Lower lobe of right lung (tissue), 2 donors: ENCODE results near the gene WBP1. TPM values are rescaled to one million over a fixed set of nuclear protein-coding genes. Genes with fewer than 3 reads are reported as not detected.
"Not testable (repeated sequence)": the region's sequence is repeated elsewhere in the genome, so short reads cannot be mapped to it uniquely, and the experiment has no call there.

Experiments
- ATAC-seq, 2 donors: fragments of 200-7000 bp; cut with Tn5 transposase; one replicate each; pipeline ENCODE4 v1.9.1; 2020 to 2022; ENCODE audit warnings: mild to moderate bottlenecking in 2 of 2, moderate library complexity in 2 of 2
- DNase-seq: peaks from one replicate; pipeline ENCODE4 v3.0.0-alpha.2; 2020
- H3K27ac ChIP-seq: fragments of 200-600 bp; one replicate; pipeline ENCODE4 v1.8.0; 2022
- H3K27me3 ChIP-seq: fragments of 200-600 bp; one replicate; pipeline ENCODE4 v1.8.0; 2022; ENCODE audit warnings: low read depth
- H3K36me3 ChIP-seq: fragments of 200-600 bp; one replicate; pipeline ENCODE4 v1.8.0; 2022; ENCODE audit warnings: mild to moderate bottlenecking
- H3K4me1 ChIP-seq: fragments of 200-600 bp; one replicate; pipeline ENCODE4 v1.8.0; 2022
- H3K4me3 ChIP-seq: fragments of 200-600 bp; one replicate; pipeline ENCODE4 v1.8.0; 2022; ENCODE audit warnings: mild to moderate bottlenecking
- H3K9me3 ChIP-seq: fragments of 200-600 bp; one replicate; pipeline ENCODE4 v1.8.0; 2022
- intact Hi-C: fragments of 100-400 bp; cut with DNase I; formaldehyde crosslinking; loops from one replicate; pipeline ENCODE4 v1.11.0; 2022
- total RNA-seq: library from RNA; stranded (reverse); fragmentation: NEBNext Ultra II Directional; extraction: Animal tissue kit (Norgen Biotek cat#: 25700); gene quantifications from one replicate; pipeline ENCODE4 v1.2.1, GENCODE V29; 2021
- TF ChIP-seq, protein P1 (sequence below): fragments of 200-600 bp; IDR thresholded peaks from one replicate; pipeline ENCODE4 v1.8.0; 2022; ENCODE audit warnings: antibody characterized with exemption, mild to moderate bottlenecking
- donor health status: DM: no; HTN: yes; CAD: no; lungs with severe emphysema.

Gene WBP1
- total RNA-seq, 1 donor from 2014 or later = 60.1 TPM

DNA sequence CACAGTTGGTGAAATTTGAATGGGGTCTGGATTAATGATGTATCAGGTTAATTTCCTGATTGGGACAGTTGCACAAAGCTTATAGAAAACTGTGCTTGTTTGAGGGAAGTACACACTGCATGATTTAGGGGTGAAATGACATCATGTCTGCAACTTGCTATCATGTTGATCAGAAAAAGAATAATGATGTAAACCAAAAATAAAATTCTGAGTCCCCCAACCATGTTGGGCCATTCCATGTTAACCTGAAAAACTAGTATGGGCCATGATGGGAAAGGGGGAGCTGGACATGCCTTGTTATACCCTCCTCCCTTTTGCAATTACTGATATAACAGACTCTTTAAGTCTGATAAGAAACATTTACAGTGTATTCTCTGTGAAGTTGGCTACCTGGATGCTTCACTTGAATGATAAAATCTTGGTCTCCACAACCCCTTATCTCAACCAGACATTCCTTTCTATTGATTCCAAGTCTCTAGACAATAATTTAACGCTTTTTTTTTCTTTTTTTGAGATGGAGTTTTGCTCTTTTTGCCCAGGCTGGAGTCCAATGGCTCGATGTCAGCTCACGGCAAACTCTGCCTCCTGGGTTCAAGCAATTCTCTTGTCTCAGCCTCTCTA, 7.6 kb upstream of the WBP1 start:
- DNase-seq = no peak
- TF ChIP-seq, protein P1, sequence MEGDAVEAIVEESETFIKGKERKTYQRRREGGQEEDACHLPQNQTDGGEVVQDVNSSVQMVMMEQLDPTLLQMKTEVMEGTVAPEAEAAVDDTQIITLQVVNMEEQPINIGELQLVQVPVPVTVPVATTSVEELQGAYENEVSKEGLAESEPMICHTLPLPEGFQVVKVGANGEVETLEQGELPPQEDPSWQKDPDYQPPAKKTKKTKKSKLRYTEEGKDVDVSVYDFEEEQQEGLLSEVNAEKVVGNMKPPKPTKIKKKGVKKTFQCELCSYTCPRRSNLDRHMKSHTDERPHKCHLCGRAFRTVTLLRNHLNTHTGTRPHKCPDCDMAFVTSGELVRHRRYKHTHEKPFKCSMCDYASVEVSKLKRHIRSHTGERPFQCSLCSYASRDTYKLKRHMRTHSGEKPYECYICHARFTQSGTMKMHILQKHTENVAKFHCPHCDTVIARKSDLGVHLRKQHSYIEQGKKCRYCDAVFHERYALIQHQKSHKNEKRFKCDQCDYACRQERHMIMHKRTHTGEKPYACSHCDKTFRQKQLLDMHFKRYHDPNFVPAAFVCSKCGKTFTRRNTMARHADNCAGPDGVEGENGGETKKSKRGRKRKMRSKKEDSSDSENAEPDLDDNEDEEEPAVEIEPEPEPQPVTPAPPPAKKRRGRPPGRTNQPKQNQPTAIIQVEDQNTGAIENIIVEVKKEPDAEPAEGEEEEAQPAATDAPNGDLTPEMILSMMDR = no peak
- H3K27me3 ChIP-seq = no peaks in the 10 kb centered on the region
- H3K27ac ChIP-seq = no peak overlapping the region
- H3K9me3 ChIP-seq = no peaks in the 10 kb centered on the region
- no peaks in the 10 kb centered on the region for H3K36me3 ChIP-seq
- H3K4me1 ChIP-seq = peaks cover 6% of the 10 kb centered on the region
- no peak overlapping the region for H3K4me3 ChIP-seq
- no peak for ATAC-seq
- intact Hi-C loops = no loop called here

- Histone ChIP-seq H3K4me3 (peak within 1 kb of the TSS; percentile 90), H3K9me3 (no peaks in the 10 kb centered on the region), H3K27me3 (no peaks in the 10 kb centered on the region), H3K27ac (peak within 1 kb of the TSS; percentile 76), H3K36me3 (no peaks in the 10 kb centered on the region), H3K4me1 (peaks cover 36% of the 10 kb centered on the region)
- TF ChIP-seq, protein P1 = no peak
- intact Hi-C loops = no loop called here
- ATAC-seq = peak; percentile 76 to 86
- peak; percentile 95 for DNase-seq
Observed at GRCh38 chr2:74454654-74455511, 3.4 kb upstream of the WBP1 start, which contains the start of gene INO80B. TSS of gene INO80B (plus strand) at chr2:74455087. CDS start at chr2:74455117, 30 bp downstream.

DNA sequence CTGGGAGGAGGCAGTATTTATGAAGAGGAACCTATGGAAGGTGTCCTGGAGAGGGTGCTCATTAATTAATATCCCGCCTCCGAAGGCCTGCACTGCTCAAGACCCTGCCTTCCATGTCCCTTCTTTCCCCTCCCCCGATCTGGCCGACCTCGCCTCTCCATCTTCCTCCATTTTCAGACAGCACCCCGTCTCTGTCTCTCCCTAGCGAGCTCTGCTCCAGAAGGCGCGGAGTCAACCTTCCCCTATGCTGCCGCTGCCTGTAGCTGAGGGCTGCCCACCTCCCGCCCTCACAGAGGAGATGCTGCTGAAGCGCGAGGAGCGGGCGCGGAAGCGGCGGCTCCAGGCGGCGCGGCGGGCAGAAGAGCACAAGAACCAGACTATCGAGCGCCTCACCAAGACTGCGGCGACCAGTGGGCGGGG, 1.1 kb upstream of the WBP1 start:
- DNase-seq (no peak), ATAC-seq (no peak)
- TF ChIP-seq, protein P1 = no peak
- Histone ChIP-seq H3K27me3 (no peaks in the 10 kb centered on the region), H3K27ac (peak overlapping the region; percentile 97), H3K4me3 (peak overlapping the region; percentile 74), H3K4me1 (peaks cover 36% of the 10 kb centered on the region), H3K9me3 (no peaks in the 10 kb centered on the region), H3K36me3 (peaks cover 13% of the 10 kb centered on the region)
- intact Hi-C loops = no loop called here

DNA sequence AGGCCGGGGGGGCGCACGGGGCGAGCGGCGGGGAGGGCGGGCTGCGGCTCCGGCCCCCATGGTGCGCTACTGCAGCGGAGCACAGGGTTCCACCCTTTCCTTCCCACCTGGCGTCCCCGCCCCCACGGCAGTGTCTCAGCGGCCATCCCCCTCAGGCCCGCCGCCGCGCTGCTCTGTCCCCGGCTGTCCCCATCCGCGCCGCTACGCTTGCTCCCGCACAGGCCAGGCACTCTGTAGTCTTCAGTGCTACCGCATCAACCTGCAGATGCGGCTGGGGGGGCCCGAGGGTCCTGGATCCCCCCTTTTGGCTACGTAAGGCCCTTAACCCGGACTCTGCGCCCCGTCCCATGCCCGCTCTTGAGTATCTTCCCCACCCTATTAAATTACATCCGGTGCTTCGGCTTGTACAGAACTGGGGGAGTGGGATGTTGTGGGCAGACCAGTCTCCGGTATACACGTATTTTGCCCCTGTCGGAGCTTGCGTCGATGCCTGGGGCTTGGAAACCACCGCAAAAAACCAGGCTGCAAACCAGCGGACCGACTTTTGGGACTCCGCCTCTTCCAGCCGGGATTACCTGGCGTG, 598 bp upstream of the WBP1 start:
- Histone ChIP-seq H3K9me3 (no peaks in the 10 kb centered on the region), H3K27me3 (no peaks in the 10 kb centered on the region), H3K4me1 (peaks cover 36% of the 10 kb centered on the region), H3K4me3 (peak overlapping the region; percentile 74), H3K27ac (peak overlapping the region; percentile 97), H3K36me3 (peaks cover 18% of the 10 kb centered on the region)
- TF ChIP-seq, protein P1 = no peak
- ATAC-seq (peak; percentile 61 to 64), DNase-seq (peak; percentile 81)
- intact Hi-C loops = no loop called here

DNA sequence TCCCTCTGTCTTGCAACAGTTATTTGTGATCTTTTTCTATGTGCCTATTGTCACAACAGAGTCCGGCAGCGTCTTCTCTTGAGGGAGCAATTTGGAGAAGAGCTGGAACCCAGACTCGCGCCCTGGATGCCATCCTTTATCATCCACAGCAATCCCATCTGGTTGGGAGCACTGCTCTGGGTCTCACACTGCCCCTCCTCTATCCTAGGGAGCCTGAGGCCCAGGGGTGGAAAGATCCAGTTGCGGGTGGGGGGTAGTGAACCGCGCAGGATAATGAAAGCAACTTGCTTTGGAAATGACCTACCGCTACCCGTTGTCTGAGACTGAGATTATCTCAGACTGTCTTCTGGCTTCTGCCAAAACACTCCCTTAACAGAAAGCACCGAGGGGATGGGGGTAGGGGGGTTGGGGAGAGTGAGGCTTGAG, 713 bp downstream of the WBP1 start:
- ATAC-seq (no peak), DNase-seq (no peak)
- peaks cover 44% of the 10 kb centered on the region for H3K4me1 ChIP-seq
- peak overlapping the region; percentile 74 for H3K4me3 ChIP-seq
- peak overlapping the region; percentile 81 for H3K27ac ChIP-seq
- TF ChIP-seq, protein P1 = no peak
- intact Hi-C loops = no loop called here
- no peaks in the 10 kb centered on the region for H3K27me3 ChIP-seq
- no peaks in the 10 kb centered on the region for H3K9me3 ChIP-seq
- peaks cover 24% of the 10 kb centered on the region for H3K36me3 ChIP-seq

- Histone ChIP-seq H3K36me3 (peaks cover 24% of the 10 kb centered on the region), H3K4me1 (peaks cover 51% of the 10 kb centered on the region)
- DNase-seq, H3K4me3 ChIP-seq, ATAC-seq, H3K27me3 ChIP-seq, H3K9me3 ChIP-seq, H3K27ac ChIP-seq, intact Hi-C loops: not testable (repeated sequence)
Observed at GRCh38 chr2:74459503-74460118, 1.4 kb downstream of the WBP1 start.

GRCh38 chr2:74460187-74460586, 1.9 kb downstream of the WBP1 start:
- ATAC-seq, H3K9me3 ChIP-seq, intact Hi-C loops, H3K27me3 ChIP-seq, H3K4me3 ChIP-seq, DNase-seq, H3K27ac ChIP-seq: not testable (repeated sequence)
- Histone ChIP-seq H3K4me1 (peaks cover 51% of the 10 kb centered on the region), H3K36me3 (peaks cover 24% of the 10 kb centered on the region)
